GM04504 (cell line): ENCODE data around the gene ATP2B2.

ENCODE experiments used
- DNase-seq: peaks from one replicate; pipeline ENCODE4 v3.0.0-alpha.2; 2012; ENCODE audit warnings: low read depth

Gene ATP2B2

DNA sequence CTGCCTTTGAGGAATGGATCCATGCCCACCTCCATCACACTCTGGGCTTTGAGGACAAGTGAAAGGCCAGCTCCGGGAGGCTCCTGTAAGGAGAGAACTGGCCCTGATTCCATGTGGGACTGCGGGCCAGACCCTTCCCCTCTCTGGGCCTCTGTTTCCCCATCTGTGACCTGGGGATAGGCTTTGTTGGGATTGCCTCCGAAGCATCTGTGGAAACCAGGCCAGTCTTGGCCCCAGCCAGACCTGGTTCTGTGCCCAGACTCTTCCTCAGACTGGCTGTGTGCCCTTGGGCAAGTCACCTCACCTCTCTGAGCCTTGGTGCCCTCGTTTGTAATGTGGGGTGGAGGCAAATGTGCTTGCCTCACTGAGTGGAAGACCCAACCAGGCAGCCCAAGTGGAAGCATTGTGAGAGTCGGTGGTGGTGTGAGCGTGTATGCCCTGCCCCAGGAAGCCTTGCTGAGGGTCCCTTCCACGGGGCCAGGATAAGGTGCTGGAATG lies 163.4 kb downstream of the ATP2B2 start:
- no peak for DNase-seq

DNA sequence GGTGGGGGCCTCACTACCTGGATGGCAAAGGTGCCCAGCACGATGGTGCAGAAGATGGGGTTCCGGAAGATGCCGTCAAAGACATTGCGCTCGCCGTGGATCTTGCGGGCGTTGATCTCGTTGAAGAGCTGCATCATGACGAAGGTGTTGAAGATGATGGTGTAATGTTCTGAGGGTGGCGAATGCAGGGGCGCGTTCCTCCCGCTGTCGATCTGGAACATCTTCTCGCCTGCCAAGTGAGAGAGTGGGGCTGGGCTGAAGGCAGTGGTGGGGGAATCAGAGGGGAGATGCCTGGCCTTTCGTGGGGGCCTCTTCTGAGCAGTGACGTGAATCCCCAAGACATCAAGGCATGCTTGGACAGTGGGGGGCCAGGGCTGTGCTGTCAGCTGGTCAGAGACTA lies 164.9 kb downstream of the ATP2B2 start:
- DNase-seq: no peak

DNA sequence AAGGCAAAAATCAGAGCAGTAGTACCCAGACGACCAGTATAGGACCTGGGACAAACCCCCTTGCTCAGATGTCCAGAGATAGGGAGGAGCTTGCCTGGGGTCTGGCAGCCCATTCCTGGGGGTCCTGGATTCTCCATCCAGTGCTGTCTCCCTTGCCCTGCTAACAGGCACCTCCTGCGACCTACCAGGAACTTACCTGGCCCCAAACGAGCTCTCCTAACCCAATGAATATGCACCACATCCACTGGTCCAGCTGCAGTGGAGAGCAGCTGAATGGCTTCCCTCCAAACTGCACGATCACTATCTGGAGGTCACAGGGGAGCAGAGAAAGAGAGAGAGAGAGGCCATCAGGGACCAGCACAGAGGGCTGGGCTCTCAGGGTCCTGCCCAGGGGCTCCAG lies 165.3 kb downstream of the ATP2B2 start:
- DNase-seq: no peak

DNA sequence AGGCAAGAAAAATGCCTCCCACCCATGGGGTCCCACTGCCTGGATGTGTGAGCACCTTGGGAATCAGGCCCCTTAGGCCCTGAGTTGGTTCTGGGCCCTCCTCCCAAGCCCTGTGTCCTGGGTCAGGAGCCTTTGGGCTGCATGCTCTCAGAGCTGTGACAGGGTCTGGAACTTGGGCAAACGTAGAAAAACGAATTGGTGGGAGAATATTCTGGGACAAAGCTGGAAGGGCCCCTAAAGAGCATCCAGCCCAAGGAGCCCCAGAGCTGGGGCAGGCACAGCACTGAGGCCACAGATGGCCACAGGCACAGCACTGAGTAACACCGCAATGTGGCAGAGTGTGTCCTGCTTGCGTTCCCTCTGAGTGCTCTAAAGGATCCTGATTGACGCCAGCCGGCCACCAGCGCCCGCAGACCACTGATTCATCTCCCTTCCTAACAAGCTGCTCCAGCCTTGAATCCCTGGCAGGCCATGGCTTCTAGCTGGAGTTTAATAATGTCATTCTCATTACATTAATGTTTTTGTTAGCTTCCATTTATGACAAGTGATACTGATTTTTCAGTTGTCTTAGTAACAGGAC lies 165.9 kb downstream of the ATP2B2 start:
- no peak for DNase-seq

DNA sequence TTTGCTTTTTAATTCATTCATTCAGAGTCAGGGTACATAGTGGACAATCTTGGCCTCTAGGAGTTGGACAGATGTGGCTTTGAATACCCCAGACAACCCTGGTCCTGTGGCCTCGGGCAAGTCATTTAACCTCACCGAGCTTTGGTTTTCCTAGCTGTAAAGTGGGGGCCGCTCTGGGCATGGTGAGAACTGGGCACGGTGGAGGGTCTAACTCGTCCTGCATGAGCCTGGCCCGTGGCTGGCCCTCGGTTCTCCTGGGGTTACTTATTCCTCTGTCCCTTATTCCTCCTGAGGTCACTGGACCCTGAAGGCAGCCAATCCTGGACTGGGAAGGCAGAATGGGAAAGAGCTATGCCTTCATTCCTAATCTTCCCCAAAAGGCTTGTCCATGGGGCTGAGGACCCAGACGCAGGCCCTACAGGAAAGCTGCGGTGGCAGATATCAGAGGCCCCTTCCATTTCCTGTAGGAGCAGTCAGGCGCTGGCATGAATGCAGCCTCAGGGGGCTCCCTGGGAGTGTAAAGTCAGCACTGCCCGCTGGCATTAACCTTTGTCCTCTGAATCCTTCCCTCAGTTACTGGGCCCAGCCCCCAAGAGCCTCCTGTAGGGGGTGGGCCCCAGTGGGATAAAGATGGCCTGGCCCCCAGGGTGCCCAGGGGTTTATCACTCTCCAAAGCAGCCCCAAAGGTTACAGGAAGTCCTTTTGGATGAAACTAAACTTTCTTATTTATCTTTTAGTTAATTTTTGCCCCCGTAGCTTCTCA lies 166.6 kb downstream of the ATP2B2 start:
- DNase-seq: no peak

DNA sequence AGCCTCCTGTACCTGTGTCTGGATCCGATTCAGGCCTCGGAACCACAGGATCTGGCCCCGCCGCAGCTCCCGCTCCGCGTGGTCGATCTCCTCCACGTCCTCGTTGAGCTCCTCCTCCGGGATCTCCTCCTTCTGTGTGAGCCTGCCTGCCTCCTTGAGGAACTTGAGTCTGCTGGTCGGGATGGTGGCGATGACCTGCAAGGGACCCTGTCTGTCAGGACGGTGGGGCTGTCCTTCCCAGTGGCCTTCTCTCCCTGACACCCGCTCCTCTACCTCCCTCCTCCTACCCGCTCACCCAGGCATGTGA lies 167.3 kb downstream of the ATP2B2 start:
- DNase-seq: no peak

DNA sequence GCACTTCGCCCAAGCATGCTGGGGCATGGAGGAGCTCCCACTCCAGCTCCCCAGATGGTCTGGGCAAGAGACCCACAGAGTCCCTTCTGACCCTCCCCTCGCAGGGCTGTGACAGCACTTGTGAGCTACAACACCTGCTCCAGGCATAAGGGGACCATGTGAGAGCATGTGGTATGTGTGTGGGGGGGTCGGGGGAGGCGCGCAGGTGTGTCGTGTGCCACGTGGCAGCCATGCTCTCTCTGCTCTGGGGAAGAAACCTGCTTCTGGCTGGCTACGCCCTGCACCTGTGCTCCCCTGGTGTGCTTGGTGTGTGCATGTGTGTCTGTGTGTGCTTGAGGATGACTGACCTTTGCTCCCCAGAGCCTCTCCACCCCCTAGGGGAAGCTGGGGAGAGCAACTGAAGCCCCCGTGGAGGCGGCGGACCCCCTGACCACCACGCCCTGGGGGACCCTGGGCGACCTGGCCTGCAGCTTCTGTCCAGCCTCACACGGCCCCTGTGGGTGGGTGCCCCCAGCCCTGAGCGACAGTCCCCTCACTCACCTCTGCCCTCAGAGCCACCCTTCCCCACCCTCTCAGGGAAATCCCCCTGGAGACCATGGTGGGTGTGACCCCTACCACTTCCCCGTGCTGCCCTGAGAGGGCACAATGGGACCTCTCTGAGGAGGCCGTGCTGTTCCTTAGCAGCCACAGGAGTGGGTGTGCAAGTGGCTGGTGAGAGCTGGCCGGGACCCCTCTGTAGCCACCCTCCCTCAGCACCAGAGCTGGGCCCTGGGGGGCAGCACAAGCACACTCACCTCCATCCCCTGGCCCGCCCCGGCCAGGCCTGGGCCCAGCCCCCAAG lies 167.8 kb downstream of the ATP2B2 start:
- DNase-seq: no peak

DNA sequence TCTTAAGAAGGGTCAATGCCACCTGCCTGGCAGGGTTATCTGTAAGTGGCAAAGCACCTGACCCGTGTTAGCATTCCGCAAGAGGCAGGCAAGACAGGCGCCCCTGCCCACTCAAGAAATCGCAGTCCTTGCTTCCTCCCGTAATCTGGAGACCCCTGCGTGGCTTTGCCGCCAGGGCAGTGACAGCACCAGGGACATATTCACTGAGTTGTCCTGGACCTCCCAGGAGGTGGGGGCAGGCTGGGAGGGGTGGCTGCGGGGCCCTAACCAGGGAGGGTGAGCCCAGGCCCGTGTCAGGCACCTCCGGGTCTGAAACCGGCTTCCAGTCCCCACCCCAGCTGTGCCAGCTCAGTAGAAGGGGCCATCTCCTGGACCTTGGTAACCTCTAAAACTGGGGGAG lies 168.6 kb downstream of the ATP2B2 start:
- DNase-seq: no peak

DNA sequence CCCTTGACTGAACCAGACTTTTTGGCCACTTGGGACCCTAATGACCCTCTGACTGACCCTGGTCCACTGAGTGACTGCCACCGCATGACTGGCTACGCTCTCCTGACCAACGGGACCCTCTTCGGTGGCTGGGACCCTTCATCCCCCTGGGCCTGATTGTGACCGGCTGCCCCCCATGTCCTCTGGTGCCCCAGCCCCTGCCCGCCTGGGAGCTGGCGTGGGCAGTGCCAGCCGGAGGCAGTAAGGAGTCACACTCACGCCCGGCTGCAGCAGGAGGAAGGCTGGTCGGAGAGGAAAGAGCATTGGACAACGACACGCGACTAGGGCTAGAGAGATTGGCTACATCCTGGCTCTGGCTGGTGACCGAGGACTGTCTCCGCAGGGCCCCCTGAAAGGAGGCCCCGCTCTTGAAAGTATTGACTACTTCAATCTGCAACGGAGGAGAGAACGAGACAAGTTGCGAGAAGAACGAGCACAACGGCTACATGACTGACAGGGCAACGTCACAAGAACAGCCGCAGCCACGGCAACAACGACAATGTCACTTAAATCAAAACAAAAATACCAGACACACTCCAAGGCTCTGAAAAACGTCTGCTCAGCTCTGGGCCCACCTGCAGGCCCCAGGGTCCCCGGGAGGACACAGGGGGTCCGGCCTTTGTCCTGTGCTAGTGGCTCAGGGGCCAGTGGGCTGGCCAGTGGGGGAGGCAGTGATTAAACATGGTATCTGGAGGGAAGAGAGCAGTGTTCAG lies 169.3 kb downstream of the ATP2B2 start:
- no peak for DNase-seq

DNA sequence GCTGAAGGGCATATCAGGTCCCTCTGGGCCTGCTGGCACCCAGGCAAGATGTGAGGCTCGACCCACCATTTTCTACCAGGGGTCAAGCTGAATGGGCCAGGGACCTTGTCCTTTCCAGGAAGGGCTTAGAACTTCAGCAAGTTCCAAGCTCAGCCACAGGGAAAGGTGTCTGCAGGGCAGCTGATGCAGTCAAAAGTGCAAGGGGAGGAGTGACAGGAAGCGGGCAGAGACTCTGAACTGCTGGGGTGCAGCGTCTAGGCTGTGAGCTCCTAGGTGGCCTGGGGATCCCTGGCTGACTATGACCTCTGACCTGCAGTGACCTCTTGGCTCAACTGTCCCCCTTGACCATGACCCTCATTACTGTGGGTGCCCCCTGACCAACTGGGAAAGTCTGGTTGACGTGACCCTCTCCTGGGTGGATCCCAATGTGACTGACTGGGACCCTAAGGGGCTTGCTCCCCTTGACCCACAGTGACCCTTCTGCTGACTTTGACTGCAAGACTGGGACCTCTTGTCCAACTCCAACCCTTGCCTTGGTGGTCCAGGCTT lies 170.1 kb downstream of the ATP2B2 start:
- no peak for DNase-seq

DNA sequence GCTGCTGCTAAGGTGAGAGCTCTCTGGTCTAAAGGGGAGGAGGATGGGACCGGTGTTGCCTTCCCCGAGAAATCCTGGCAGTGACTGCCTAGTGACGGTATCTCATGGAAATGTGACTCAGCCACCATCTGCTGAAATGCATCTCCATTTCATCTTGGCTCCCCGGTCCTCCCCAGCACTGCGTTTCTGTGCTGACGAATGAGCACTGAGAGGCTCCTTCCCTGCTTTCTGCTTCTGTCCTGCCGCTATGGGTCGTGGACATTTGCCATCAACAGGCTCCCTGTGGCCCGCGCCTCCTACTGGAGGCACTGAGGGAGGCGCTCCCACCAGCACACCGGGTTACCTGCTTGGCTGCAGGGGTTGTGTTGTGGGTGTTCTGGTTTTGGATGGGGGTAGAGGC lies 170.9 kb downstream of the ATP2B2 start:
- peak; percentile 37 for DNase-seq

DNA sequence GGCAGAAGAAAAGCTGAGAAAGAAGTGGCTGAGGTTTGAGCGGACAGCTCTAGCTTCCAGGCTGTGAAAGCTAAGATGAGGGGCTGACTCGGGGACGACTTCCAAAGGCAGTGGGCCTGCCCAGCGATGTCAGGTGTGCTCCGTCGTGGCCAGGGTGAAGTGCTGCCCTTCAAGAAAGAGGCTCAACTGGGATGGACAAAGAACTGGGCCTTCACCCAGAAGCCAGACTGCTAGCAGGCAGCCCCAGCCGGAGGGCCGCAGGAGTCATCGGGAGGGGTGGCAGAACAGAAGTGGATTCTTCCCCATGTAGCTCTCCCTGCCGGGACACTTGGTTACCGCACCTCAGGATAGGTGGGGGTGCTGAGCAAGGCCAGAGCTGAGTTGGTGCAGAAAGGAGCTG lies 171.3 kb downstream of the ATP2B2 start:
- DNase-seq: no peak

DNA sequence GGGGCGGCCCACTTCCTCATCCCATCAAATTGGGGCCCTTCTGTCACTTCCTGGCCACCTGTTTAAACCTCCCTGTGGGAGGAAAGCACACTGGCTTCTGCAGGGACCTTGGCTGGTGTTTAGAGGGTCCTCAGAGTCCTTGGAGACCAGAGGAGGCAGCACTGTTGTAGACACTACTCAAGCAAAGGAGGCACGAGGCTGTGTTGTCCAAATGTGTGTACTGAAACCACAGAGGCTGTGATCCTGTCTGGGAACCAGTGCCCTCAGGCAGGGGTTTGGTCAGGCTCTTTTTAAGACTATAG lies 172.1 kb downstream of the ATP2B2 start:
- no peak for DNase-seq

DNA sequence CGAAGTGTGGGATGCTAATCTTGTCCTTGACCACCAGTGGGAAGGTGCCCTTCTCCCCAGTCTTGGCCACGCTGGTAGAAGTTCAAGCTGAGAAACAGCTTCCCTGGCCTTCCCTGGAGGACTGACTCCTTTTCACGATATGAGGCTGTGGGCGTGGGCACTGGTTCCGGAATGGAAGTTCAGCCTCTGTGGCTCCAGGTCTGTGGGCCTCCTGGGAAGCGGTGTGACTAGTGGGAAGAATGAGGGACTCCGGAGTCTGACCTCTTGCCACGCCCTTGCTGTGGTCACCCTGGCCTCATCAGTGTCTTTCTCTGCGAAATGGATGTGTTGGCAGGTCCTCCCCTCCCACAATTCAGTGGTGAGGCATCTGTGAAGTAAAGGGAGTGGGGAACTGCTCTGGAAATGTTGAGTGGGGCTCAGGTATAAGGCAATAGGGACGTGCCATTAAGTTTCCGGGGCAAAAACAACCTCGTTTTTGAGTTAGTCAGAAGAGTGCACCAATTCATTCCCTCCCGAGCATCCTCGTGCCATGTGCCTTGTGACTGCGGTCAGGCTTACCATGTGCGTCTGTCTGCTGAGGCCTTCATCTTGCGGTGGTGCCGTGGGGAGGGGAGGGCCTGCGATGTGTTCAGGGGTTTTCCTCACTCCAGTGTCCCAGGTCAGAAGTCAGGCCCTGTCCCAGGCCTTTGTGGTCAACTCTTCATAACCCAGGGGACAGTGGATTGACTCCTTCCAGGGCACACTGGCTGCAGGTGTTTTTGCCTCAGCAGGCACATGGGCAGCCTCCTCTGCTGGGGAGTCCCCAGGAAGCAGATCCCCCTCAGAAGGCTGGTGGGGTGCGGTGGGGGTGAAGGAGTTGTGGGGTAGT lies 172.7 kb downstream of the ATP2B2 start:
- no peak for DNase-seq

DNA sequence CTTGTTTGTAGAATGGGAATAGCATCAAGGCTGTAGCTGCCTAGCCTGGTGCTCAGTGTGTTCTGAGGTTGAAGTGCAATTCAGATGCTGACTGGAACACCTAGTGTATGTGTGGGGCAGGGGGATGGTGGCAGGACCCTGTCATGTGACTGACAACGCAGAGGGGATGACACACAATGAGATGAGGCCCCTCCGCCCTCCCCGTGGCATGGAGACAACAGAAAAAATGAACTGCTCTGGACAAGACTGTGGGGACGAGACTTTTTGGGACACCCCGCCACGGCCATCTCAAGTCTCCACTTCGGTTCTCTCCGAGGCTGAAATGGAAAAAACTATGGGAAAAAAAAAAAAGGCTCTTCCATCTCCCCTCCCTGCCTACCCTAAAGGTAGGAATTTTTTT lies 174.1 kb downstream of the ATP2B2 start:
- no peak for DNase-seq

DNA sequence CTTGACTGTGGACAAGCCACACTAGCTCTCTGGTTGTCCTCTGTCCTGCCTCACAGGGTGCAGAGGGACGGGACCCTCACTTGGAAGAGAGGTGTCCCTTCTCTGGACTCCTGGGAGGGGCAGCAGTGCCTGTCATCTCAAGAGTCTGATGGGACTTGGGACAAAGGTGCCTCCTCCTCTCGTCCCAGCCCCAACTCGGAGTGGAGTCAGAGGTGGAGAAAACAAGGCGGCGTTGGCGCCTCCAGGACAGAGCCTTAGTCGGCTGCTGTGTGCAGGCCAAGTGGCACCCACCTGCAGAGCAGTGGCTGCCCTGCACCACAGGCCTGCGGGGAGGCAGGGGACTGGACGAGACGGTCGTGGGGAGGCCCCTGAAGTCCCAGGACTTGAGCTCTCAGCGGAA lies 175.1 kb downstream of the ATP2B2 start:
- DNase-seq: no peak

DNA sequence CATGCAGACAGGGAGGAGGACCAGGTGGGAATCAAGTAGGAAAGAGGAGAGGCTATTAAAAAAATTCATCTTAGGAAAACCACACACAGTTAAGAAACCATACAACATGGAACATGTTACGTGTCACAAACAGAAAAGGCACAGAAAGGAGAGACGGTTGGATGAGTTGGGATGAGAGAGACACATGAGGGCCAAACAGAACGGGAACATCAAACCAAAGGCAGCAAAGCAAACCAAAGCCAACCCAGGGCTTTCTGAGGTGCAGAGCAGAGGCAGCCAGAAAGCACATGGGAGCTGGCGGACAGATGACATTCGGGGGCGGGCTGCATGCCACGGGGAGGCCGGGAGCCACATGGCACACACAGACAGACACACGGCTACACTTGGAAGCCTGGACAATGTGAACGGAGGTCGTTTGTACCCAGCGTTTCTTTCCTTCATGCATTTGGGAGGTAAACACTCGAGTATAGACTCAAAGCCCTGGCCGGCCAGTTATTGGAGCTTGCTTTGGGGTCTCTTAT lies 175.8 kb downstream of the ATP2B2 start:
- DNase-seq: no peak

DNA sequence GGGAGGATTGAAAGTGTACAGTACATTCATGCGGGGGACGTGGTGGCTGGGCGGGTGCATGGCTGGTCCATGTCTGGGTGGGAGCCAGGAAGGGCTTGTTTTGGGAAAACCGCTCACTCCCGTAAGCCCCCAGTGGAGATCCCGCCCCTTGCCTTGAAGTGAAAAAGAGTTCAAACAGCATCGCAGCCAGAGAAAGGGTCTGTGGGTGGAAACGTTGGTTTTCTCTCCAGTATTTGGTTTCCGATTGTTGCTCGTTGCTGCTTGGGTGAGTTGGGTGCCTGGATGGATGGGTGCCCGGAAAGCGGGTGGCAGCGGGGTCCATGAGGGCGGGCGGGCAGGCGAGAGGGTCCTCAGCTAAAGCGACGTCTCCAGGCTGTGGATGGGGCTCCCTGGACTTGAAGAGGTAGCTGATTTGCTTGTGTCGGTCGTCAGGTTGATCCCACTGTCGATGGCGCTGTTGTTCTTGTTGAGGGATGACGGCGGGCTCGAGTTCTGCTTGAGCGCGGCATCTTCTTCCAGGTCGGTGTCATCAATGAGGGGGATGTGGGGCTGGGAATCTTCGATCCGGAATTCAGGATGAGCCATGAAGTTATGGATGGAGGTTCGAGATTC lies 176.8 kb downstream of the ATP2B2 start:
- DNase-seq: no peak

DNA sequence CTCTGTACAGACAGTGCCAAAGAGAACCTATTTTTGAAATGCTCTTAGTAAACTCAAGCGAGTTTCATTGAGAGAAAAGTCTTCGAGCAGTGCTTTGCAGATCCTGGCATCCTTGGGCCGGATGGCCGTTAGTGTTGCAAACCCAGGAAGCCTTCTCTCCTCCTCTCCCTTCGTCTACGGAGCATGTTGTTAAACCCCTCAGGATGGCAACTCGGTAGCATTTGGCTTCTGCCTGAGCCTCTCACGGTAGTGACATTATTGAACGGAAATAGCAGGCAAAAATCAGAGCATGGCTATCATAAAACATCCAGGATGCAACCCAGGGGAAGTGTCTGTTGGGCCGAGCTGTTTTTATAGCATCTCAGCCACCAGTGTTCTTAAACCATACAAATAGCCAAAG lies 177.8 kb downstream of the ATP2B2 start:
- no peak for DNase-seq

DNA sequence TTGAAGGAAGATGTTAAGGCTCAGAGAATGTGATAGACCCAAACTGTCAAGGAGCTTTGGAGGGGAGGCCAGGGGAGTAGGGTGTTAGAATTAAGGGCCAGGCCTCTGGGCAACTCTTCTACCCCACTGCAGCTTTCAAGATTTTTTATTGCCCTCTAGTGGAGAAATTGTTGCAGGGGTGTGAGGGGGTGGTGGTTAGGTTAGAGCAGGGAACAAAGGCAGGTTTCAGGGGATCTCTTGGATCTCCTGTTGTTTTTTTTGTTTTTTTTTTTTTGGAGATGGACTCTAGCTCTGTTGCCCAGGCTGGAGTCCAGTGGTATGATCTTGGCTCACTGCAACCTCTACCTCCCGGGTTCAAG lies 183.1 kb downstream of the ATP2B2 start:
- no peak for DNase-seq
